ELR (cell line): ENCODE measurements around the gene SMARCD1.
"Not testable (repeated sequence)": the region's sequence is repeated elsewhere in the genome, so short reads cannot be mapped to it uniquely, and the experiment has no call there.

Experiments
- DNase-seq: peaks from one replicate; pipeline ENCODE4 v3.0.0-alpha.2; 2015; ENCODE audit warnings: low read depth

Gene SMARCD1

DNA sequence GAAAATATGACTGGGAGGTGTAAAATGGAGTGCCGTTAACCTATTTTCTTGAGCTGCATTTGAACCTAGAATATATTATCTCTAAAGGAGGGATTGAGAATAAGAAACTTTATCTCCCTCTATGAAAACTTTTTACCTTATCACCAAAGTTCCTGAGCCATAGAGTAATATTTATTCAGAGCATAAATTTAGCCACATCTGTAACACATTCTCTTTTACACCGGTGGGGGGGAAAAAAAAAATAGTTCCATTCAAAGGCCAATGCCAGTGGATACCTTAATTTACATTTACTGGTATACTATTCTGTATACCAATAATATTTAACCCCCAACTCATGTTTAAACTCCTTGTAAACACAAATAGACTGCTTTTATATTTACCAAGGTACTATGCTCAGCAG is 60.3 kb downstream of the SMARCD1 start:
- DNase-seq: no peak

- no peak for DNase-seq
Measured at GRCh38 chr12:50147281-50147680, 62.1 kb downstream of the SMARCD1 start.

DNA sequence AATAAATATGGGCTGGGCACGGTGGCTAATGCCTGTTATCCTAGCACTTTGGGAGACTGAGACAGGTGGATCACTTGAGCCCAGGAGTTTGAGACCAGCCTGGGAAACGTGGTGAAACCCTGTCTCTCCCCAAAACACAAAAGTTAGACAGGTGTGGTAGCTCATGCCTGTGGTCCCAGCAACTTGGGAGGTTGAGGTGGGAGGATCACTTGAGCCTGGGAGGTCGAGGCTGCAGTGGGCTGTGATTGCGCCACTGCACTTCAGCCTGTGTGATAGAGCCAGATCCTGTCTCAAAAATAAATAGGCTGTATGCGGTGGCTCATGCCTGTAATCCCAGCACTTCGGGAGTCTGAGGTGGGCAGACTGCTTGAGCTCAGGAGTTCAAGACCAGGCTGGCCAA is 62.9 kb downstream of the SMARCD1 start:
- not testable (repeated sequence) for DNase-seq

DNA sequence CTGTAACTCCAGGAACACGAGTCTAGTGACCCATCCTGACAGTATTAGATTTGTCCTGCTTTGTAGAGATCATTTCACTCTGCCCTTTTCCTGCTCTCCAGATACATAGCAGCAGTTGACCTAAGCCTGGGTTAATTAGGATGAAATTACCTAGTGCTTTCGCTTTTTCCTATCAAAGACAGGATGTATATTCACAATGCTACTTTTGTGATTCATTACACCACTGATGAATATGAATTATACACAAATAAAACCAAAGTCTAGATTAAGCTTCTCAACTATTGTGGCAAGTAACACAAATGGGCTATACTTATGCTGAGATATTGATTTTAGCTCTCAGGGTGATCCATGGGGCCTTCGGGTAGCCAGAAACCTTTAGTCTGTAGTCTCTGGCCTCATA is 64.2 kb downstream of the SMARCD1 start:
- no peak for DNase-seq
